ENCODE measurements around the gene CDON. TPM values are rescaled to one million over a fixed set of nuclear protein-coding genes. Genes with fewer than 3 reads are reported as not detected.

The CDON gene
- total RNA-seq, 1 donor from 2014 or later, result 21.0 TPM

DNA sequence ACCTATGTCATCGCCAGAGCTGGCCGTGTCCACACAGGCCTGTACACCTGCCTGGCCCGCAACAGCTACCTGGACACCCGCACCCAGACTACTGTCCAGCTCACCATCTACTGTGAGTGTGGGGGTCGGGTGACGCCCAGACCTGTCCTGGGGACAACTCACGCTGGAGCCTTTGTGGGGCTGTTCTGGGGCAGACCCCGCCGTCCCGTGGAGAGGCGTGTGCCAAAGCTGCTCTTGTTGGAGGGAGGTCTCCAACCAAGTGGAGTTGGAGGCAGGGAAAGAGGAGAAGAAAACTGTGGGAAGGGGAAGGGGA lies 112.5 kb downstream of the CDON start:
- DNase-seq, result no peak
- peaks cover 4% of the 10 kb centered on the region for H3K36me3 Mint-ChIP-seq (ENCODE audit: unreplicated experiment)
- peaks cover 10% of the 10 kb centered on the region for H3K9me3 Mint-ChIP-seq (ENCODE audit: unreplicated experiment)
- H3K27ac Mint-ChIP-seq (ENCODE audit: unreplicated experiment), result no peak overlapping the region
- no peak for TF ChIP-seq CTCF (IDR thresholded peaks at IDR 0.05; ENCODE audit: partially characterized antibody, unreplicated experiment)
- H3K4me1 Mint-ChIP-seq (ENCODE audit: low read depth, unreplicated experiment), result peaks cover 5% of the 10 kb centered on the region
- H3K27me3 Mint-ChIP-seq (ENCODE audit: unreplicated experiment), result peaks cover 10% of the 10 kb centered on the region
- no peak overlapping the region for H3K4me3 Mint-ChIP-seq (ENCODE audit: unreplicated experiment)

GRCh38 chr11:125949271-125950177 lies 113.1 kb downstream of the CDON start:
- Mint-ChIP-seq H3K9me3 (ENCODE audit: unreplicated experiment) (peaks cover 9% of the 10 kb centered on the region), H3K27ac (ENCODE audit: unreplicated experiment) (peak overlapping the region; percentile 9), H3K4me1 (ENCODE audit: low read depth, unreplicated experiment) (peaks cover 5% of the 10 kb centered on the region), H3K27me3 (ENCODE audit: unreplicated experiment) (peaks cover 10% of the 10 kb centered on the region), H3K4me3 (ENCODE audit: unreplicated experiment) (peak overlapping the region; percentile 12), H3K36me3 (ENCODE audit: unreplicated experiment) (peaks cover 4% of the 10 kb centered on the region)
- no peak for TF ChIP-seq CTCF (IDR thresholded peaks at IDR 0.05; ENCODE audit: partially characterized antibody, unreplicated experiment)
- no peak for DNase-seq

- no peak for TF ChIP-seq CTCF (IDR thresholded peaks at IDR 0.05; ENCODE audit: partially characterized antibody, unreplicated experiment)
- no peak for DNase-seq
- Mint-ChIP-seq H3K4me3 (ENCODE audit: unreplicated experiment) (no peak overlapping the region), H3K27ac (ENCODE audit: unreplicated experiment) (no peak overlapping the region), H3K4me1 (ENCODE audit: low read depth, unreplicated experiment) (peaks cover 5% of the 10 kb centered on the region), H3K9me3 (ENCODE audit: unreplicated experiment) (peaks cover 6% of the 10 kb centered on the region), H3K27me3 (ENCODE audit: unreplicated experiment) (peaks cover 10% of the 10 kb centered on the region), H3K36me3 (ENCODE audit: unreplicated experiment) (peaks cover 4% of the 10 kb centered on the region)
These were observed 114.2 kb downstream of the CDON start for GRCh38 chr11:125948278-125949051.

DNA sequence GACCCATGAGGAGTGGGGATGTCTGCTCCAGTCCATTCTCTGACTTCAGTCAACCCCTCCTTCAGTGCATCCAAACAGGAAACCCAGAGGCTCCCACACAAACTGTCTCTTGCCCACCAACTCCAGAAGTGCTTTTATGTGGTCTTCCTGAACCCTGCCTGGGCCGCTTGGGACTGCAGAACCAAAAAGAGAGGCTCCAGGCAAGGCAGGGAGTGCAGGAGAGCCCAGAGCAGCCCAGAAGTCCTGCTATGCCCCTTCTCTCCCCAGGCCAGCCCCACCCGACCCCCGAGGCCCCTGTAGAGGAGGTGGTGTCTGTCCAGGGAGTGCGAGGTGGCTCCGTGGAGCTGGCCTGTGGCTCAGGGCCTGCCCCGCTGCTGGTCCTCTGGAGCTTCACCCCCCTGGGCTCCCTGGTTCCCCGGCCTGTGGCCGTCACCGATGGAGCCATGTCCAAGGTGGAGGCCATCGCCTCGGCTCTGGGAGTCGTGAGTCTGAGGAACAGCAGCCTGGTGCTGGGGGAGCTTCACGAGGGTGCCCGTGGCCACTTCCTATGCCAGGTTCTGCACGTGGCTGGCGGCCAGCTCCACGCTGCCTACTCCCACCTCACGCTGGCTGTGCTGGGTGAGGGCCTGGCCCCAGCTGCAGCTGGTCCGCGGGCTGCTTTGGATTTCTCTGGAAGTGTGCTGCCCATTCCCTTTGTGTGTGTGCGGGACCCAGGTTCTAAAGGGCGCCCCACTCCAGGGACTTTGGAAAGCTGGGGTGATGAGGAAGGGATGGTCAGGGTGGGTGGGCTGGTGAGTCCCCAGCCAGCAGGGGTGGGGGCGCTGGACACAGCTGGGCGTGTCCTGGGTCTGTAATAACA lies 115.0 kb downstream of the CDON start:
- Mint-ChIP-seq H3K9me3 (ENCODE audit: unreplicated experiment) (peaks cover 6% of the 10 kb centered on the region), H3K27me3 (ENCODE audit: unreplicated experiment) (peaks cover 10% of the 10 kb centered on the region), H3K27ac (ENCODE audit: unreplicated experiment) (no peak overlapping the region), H3K4me1 (ENCODE audit: low read depth, unreplicated experiment) (peaks cover 6% of the 10 kb centered on the region), H3K36me3 (ENCODE audit: unreplicated experiment) (peaks cover 4% of the 10 kb centered on the region), H3K4me3 (ENCODE audit: unreplicated experiment) (no peak overlapping the region)
- no peak for TF ChIP-seq CTCF (IDR thresholded peaks at IDR 0.05; ENCODE audit: partially characterized antibody, unreplicated experiment)
- no peak for DNase-seq
